Pancreas (tissue), 10 donors: ENCODE data around the gene DOCK10. TPM values are rescaled to one million over a fixed set of nuclear protein-coding genes. Genes with fewer than 3 reads are reported as not detected.
A peak's percentile ranks its signal among the peaks of the same experiment; 100 is the strongest.
"Not testable (repeated sequence)": the region's sequence is repeated elsewhere in the genome, so short reads cannot be mapped to it uniquely, and the experiment has no call there.

Experiments
- ATAC-seq, 4 donors: fragments of 200-7000 bp; cut with Tn5 transposase; one replicate each; pipeline versions ENCODE4 v1.8.0 to v1.9.1; 2020; ENCODE audit warnings: mild to moderate bottlenecking in 4 of 4, moderate library complexity in 4 of 4
- DNase-seq, 6 donors: peaks; one replicate each; pipeline ENCODE4 v3.0.0-alpha.2; 2020
- FAIRE-seq: peaks from 2 replicates; lab custom pipeline; 2012; peaks lifted over from hg19 to GRCh38; lab: Jason Lieb, UNC
- H3K27ac ChIP-seq, 4 donors: fragments of 200-600 bp; sonication (generic); 1 replicate in 3 of 4; 2 replicates in 1 of 4; pipeline versions ENCODE4 v1.5.0 to v1.8.0; 2020
- H3K27me3 ChIP-seq, 4 donors: fragments of 200-600 bp; one replicate each; pipeline ENCODE4 v1.8.0; 2021
- H3K36me3 ChIP-seq, 3 donors: fragments of 200-600 bp; sonication (generic) in 1 of 3; one replicate each; pipeline versions ENCODE4 v1.5.0 to v1.8.0; 2020 to 2021
- H3K4me1 ChIP-seq, 3 donors: fragments of 200-600 bp; one replicate each; pipeline ENCODE4 v1.8.0; 2021
- H3K4me3 ChIP-seq, 4 donors: fragments of 200-600 bp; sonication (generic) in 2 of 4; one replicate each; pipeline versions ENCODE4 v1.5.0 to v1.8.0; 2020 to 2021
- H3K9me3 ChIP-seq, 4 donors: fragments of 200-600 bp; one replicate each; pipeline ENCODE4 v1.8.0; 2021
- WGBS, 2 donors: extraction: QIAGEN DNeasy Blood & Tissue Kit; methylation state at CpG; one replicate each; pipeline ENCODE4 v1.1.7; 2013; 5-methylcytosine and 5-hydroxymethylcytosine counted together
- intact Hi-C, 3 donors: fragments of 100-400 bp; cut with DNase I; formaldehyde crosslinking; loops; one replicate each; pipeline versions ENCODE4 v1.11.1 to v1.14.2; 2022
- polyA plus RNA-seq, 2 donors: library from polyadenylated mRNA; stranded (reverse); fragments of 200-250 nt; gene quantifications; one replicate each; pipeline ENCODE4 v1.2.3, GENCODE V29; 2013
- total RNA-seq, 6 donors: library from RNA; stranded (reverse); fragmentation: NEBNext Ultra II Directional in 4 of 6; extraction: Animal tissue kit (Norgen Biotek cat#: 25700) in 4 of 6; gene quantifications; one replicate each; pipeline versions ENCODE4 v1.2.1 to v1.2.4, GENCODE V29; 2021 to 2023
- TF ChIP-seq, protein P1 (sequence below), 4 donors: fragments of 200-600 bp; sonication (generic) in 3 of 4; IDR thresholded peaks; one replicate each; pipeline versions ENCODE4 v1.5.0 to v1.8.0; 2021; ENCODE audit warnings: antibody characterized with exemption in 4 of 4
- donor health status: healthy with polysubstance abuse.
- donor health status: DM: no; HTN: no; CAD: no; lungs with moderate emphysema.
- donor health status: DM: no; HTN: no; CAD: no.
- donor health status: control.
- donor health status: control.
- donor health status: Bipolar disorder and iron deficiency.
- donor health status: DM: yes; HTN: yes; CAD: no.
- donor health status: DM: no; HTN: no; CAD: no.
- donor health status: DM: no; HTN: no; CAD: no.
- donor health status: DM: yes; HTN: yes; CAD: no.

Gene DOCK10
- total and polyA plus RNA-seq, 8 donors, result 0.95 to 16.3 (median 2.7) TPM

DNA sequence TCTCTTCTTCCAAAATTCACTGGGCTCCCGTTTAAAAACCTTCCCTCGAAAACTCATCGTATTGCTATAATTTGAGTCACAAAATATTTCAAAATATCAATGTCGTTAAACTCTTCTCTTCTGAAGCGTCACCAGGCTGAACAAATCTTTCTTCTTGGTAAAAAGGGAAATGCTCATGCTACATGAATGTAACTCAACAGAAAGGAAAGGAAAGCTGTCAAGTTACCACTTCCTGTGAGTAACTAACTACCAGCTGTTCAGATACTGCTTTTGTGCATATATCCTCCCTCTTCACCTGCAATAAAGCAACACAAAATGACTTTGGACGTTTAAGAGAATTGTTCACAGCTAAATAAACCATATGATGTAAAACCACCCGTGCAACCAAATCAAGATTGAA is 95.4 kb downstream of the DOCK10 start:
- TF ChIP-seq, protein P1, sequence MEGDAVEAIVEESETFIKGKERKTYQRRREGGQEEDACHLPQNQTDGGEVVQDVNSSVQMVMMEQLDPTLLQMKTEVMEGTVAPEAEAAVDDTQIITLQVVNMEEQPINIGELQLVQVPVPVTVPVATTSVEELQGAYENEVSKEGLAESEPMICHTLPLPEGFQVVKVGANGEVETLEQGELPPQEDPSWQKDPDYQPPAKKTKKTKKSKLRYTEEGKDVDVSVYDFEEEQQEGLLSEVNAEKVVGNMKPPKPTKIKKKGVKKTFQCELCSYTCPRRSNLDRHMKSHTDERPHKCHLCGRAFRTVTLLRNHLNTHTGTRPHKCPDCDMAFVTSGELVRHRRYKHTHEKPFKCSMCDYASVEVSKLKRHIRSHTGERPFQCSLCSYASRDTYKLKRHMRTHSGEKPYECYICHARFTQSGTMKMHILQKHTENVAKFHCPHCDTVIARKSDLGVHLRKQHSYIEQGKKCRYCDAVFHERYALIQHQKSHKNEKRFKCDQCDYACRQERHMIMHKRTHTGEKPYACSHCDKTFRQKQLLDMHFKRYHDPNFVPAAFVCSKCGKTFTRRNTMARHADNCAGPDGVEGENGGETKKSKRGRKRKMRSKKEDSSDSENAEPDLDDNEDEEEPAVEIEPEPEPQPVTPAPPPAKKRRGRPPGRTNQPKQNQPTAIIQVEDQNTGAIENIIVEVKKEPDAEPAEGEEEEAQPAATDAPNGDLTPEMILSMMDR (IDR thresholded peaks at IDR 0.05), result no peak
- 54 to 65% methylated on average over 7 of the region's 7 CpGs for WGBS, 2 donors
- H3K27ac ChIP-seq, result no peak overlapping the region
- H3K27me3 ChIP-seq, result no peaks in the 10 kb centered on the region
- H3K4me3 ChIP-seq, result peak overlapping the region in 1 of 4 donors; percentile 2
- ATAC-seq (peak in 2 of 4 donors; percentile 32 to 49), DNase-seq (no peak), FAIRE-seq (no peak)
- H3K4me1 ChIP-seq, result no peaks in the 10 kb centered on the region
- no peaks in the 10 kb centered on the region for H3K9me3 ChIP-seq
- no peaks in the 10 kb centered on the region for H3K36me3 ChIP-seq
- intact Hi-C loops, result no loop called here

DNA sequence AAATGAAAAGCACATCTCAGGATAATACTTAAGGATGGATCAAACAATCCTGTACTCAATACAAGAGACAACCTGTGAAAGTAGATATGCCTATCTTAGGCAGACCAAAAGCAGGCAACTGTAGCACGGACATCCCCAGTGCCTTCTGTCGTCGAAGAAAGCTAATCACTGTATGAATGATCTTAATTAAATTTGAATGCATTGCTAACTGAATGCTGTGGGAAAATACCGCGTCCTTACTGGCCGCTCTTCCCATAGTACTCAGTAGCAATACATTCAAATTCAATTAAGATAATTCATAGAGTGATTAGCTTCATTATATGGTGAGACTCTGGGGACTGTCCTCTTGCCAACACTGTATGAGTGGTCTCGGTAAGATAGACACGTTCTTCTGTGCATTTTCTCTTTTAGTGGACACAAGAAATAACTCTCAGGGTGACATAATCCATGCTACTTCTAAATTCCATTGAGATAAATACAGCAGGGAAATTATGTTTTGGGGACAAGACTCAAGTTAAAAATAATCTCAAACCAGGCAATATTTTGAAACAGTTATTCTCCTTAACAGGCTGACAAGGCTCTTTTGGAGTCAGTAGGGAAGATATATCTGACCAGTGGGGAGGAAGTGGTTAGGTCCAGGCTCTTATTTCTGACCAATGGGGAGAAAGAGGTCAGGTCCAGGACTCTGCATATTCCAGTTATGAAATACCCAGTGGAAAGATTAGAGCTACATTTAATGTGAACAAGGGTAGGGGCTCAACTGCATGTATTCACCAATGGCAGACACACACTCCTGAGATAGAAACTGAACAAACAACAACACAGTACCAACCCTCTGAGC is 97.3 kb downstream of the DOCK10 start:
- Histone ChIP-seq H3K4me3 (peak overlapping the region in 1 of 4 donors; percentile 7), H3K27me3 (no peaks in the 10 kb centered on the region), H3K9me3 (no peaks in the 10 kb centered on the region), H3K4me1 (no peaks in the 10 kb centered on the region), H3K27ac (no peak overlapping the region), H3K36me3 (no peaks in the 10 kb centered on the region)
- WGBS, 2 donors, result 67 to 73% methylated on average over 8 of the region's 8 CpGs
- FAIRE-seq (no peak), ATAC-seq (peak in 2 of 4 donors; percentile 61 to 77), DNase-seq (no peak)
- TF ChIP-seq, protein P1 (IDR thresholded peaks at IDR 0.05), result no peak
- intact Hi-C loops, result no loop called here

DNA sequence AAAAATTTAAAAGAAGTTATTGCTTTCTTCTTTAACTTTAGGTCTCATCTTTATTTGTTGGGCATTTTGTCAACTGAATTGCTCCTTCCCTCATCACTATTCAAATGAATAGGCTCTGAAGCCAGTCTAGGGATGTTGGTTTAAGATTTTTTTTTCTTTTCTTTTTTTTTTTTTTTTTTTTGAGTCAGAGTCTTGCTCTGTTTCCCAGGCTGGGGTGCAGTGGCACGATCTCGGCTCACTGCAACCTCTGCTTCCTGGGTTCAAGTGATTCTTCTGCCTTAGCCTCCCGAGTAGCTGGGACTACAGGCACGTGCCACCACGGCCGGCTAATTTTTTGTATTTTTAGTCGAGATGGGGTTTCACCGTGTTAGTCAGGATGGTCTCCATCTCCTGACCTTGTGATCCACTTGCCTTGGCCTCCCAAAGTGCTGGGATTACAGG is 98.6 kb downstream of the DOCK10 start:
- H3K27ac ChIP-seq, ATAC-seq, intact Hi-C loops: not testable (repeated sequence)

DNA sequence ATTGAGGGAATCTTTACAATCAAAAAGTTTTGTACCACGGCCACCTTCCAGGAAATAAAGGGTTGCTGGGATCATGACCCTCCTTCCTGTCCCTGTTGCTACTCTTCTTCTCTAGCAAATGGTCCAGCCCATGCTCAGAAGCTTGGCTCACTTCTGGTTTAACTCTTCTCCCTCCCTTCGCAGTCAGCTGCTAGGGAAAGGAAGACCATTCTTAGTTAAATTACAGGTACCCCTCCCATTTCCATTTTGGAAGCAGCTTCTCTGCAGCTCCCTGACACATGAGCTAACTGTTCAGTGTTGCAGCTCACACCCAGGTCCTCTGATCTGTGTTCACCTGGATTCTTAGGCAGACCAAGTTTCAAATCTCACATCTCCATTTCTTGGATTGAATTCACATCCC is 100.3 kb downstream of the DOCK10 start:
- WGBS, 2 donors, result 84 to 87% methylated on average over 2 of the region's 2 CpGs
- no peak for DNase-seq
- intact Hi-C loops, result no loop called here
- no peak for ATAC-seq
- no peaks in the 10 kb centered on the region for H3K4me1 ChIP-seq
- FAIRE-seq, result no peak
- H3K27ac ChIP-seq, result no peak overlapping the region
- TF ChIP-seq, protein P1 (IDR thresholded peaks at IDR 0.05), result no peak
- no peaks in the 10 kb centered on the region for H3K27me3 ChIP-seq
- no peak overlapping the region for H3K4me3 ChIP-seq
- no peaks in the 10 kb centered on the region for H3K36me3 ChIP-seq
- no peaks in the 10 kb centered on the region for H3K9me3 ChIP-seq

More for the DNA sequence above, 98.6 kb downstream of the DOCK10 start:
- H3K4me1 ChIP-seq, H3K27me3 ChIP-seq, DNase-seq, FAIRE-seq, H3K4me3 ChIP-seq, H3K9me3 ChIP-seq, H3K36me3 ChIP-seq: not testable (repeated sequence)
- WGBS, 2 donors, result 75 to 78% methylated on average over 8 of the region's 8 CpGs

DNA sequence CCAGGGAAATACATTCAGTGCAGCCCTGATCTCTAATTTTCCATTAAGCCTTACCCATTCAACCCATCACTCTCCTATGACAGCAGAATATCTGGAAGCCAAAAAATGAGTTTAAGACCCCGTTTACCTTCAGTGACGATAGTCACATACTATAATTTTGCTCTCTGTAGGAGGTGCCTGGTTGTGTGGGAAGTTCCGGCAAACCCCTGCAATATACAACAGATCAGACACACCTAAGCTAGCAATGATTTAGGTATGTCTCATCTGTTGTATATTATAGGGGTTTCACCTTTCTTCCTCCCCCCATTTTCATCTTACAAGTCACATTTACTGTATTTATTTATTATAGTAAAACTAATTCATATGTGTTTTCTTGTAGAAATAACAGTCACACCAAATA is 101.7 kb downstream of the DOCK10 start:
- intact Hi-C loops, result no loop called here
- FAIRE-seq, result no peak
- no peak overlapping the region for H3K27ac ChIP-seq
- TF ChIP-seq, protein P1 (IDR thresholded peaks at IDR 0.05), result no peak
- no peak for DNase-seq
- no peak for ATAC-seq
- H3K4me1 ChIP-seq, result no peaks in the 10 kb centered on the region
- no peak overlapping the region for H3K4me3 ChIP-seq
- H3K9me3 ChIP-seq, result no peaks in the 10 kb centered on the region
- 86 to 94% methylated on average over 3 of the region's 3 CpGs for WGBS, 2 donors
- H3K27me3 ChIP-seq, result no peaks in the 10 kb centered on the region
- no peaks in the 10 kb centered on the region for H3K36me3 ChIP-seq
